GM19351 (cell line): ENCODE data around the gene PCBP3.

Source experiments
- ATAC-seq: cut with Tn5 transposase; IDR thresholded peaks from one replicate; pipeline ENCODE4 v1.9.1; 2021; ENCODE audit warnings: mild to moderate bottlenecking, moderate library complexity; ENCODE audit not compliant: unreplicated experiment

The PCBP3 gene

DNA sequence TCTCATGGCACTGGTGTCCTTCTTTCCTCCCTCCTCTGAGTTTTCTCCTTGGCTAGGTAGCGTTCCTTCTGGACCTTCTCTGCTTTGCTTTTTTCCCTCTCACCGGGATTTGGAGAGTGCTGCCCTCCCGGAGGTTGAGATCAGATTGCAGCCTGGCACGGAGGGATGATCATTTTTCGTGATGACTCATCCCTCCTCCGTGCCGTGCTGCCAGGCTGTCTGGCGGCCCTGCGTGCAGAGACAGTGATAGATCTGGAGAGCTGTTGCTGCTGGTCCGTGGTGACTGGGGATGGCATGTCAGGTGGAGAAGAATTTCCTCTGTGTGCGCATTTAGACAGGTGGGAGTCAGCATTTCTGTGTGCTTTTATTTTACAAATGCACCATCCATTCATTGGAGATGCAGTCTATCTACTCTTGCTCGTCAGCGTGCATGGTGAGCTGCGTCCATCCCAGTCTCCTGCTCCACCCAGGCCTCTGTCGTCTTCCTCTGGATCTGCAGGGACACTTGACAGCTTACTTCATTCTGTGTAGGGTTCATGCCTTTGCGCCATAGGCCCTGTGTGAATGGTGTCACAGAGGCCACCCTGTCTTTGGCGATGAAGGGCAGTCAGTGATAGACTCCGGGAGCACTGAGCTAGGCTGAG, 104.4 kb downstream of the PCBP3 start:
- no peak for ATAC-seq

GRCh38 chr21:45748593-45748992, 105.1 kb downstream of the PCBP3 start:
- no peak for ATAC-seq

- no peak for ATAC-seq
Observed at GRCh38 chr21:45749974-45750373, 106.4 kb downstream of the PCBP3 start.

DNA sequence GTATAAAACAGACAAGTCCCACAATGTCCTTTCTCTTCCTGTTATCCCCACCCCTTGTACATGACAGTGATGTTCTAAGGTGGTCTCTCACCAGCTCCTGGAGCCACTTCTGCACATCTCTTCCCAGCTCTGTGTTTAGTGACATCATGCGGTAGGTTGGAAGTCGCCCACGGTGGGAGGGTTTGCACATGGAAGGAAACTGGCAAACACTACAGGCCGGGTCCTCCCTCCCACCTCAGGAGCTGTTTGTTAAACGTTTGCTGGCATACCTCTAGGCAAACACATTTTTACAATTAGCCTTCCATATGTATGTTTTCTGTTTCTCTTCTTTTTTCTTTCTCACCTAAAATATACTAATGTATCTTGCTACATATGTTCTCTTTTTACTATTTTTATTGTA, 107.4 kb downstream of the PCBP3 start:
- no peak for ATAC-seq

DNA sequence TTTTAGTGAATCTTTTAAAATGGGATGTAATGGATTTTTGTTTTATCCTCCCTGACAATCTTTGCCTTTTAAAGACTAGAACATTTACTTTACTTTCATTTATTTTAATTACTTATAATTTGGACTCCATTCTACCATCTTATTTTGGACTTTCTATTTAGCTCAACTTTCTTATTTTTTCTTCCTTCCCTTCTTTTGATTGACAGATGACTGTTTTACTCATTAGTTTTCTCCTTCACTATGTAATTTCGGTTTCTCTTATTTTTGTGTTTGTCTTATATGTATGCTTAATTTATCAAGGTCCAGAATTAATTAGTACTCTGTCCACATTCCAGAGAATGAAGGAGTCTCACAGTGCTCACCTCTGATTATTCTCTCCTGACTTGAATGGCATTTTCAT, 109.9 kb downstream of the PCBP3 start:
- ATAC-seq = no peak

DNA sequence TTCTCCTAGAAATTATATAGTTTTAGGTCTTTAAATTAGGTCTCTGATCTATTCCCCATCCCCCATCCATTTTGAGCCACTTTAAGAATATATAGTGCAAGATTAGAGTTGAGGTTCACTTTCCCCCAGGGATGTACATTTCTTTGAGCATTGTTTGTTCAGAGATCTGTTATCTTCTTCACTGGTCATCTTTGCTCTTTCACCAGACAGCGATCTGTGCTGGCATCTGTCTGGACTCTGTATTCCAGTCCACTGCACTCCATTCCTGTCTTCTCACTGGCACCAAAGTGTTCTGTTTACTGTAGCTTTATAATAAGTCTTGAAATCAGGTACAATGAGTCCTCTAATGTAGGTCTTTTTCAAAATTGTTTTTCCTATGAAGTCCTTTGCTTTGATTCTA, 112.5 kb downstream of the PCBP3 start:
- ATAC-seq = no peak

DNA sequence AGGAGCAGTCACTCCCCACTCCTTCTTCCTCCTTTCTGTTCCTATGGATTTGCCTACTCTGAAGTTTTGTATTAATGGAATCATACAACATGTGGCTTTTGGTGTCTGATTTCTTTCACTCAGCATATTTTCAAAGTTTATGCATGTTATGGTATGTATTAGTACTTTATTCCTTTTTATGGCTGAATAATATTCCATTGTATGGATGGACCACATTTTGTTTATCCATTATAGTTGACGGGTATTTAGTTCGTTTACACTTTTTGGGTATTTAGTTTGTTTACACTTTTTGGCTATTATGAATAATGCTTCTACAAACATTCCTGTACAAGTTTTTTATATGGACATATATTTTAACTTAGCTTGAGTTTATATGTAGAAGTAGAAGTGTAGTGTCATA, 113.1 kb downstream of the PCBP3 start:
- ATAC-seq = no peak

DNA sequence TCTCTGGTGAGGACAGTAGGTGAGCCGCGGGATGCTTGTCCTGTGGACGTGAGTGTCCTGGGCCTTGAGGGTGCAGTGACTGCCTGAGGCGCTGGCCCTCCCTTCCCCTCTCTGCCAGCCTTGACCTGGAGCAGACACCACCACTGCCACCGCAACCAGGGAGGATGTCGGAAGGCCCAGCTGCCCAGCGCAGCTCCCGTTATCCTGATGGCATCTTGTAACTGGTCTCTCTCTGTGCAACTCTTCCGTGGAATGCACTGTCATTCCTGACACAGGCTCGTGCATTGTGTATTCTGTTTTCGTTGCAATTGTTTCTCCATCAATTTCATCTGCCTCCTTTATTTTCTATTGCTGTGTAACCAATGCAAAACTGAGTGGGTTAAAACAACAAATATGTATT, 118.2 kb downstream of the PCBP3 start:
- no peak for ATAC-seq

GRCh38 chr21:45763074-45763473, 119.5 kb downstream of the PCBP3 start:
- ATAC-seq = no peak

DNA sequence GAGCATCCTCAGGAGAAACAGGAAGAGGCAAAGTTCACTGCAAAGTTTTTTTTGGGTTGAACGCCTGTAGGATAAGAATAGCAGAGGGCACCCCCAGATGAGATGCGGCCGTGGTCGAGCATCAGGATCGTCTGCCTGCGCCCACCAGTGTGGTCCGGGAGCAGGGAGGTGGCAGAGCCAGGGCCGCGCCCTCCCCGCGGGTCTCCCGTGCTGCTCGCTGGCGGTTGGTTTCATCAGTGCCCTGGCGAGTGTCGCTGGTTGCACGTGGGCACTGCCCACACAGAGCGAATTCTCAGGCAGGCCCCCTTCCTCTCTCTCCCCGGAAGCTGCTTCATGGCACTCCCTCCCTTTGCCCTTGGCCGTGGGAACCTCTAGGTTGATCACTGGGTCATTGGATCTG, 120.0 kb downstream of the PCBP3 start:
- no peak for ATAC-seq

DNA sequence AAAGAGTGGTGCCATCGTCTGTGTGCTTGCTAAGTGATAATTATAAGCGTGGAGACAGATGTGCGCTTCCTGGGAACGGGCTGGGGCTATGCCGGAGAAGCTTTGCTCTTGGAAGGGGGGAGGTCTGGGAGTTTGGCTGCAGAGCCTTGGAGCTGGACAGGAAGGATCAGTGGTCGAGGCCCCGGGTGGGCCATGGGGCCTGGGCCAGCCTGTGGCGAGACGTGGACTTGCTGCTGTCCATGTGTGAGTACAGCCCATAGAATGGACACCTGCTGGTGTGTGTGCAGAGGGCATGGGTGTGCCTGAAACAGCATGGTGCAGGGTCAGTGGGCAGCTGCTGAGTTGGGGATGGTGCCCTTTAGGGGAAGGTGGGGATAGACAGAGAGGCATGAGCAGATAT, 121.3 kb downstream of the PCBP3 start:
- ATAC-seq = no peak

DNA sequence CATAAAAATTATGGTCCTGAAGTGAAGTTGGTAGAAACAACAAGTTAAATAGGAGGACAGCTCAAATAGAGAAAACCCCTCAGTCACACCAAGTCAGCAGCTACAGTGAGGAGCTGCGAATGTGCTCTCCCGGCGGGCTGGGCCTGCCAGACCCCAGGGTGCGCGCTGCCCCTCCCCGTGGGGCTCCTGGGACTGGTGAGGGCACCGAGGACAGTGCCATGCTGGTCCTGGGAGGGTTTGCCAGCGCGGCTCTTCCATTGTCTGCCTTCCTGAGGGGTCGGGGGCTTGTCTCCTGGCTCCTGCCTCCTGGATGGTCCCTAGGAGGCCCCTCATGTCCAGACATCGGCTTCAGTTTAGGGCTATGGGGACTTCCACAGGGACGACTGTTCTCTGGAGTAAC, 121.8 kb downstream of the PCBP3 start:
- no peak for ATAC-seq

- ATAC-seq = no peak
Observed at GRCh38 chr21:45766055-45766454, 122.5 kb downstream of the PCBP3 start.

- no peak for ATAC-seq
Observed at GRCh38 chr21:45766501-45766900, 123.0 kb downstream of the PCBP3 start.

- no peak for ATAC-seq
Observed at GRCh38 chr21:45767071-45768006, 123.8 kb downstream of the PCBP3 start.

DNA sequence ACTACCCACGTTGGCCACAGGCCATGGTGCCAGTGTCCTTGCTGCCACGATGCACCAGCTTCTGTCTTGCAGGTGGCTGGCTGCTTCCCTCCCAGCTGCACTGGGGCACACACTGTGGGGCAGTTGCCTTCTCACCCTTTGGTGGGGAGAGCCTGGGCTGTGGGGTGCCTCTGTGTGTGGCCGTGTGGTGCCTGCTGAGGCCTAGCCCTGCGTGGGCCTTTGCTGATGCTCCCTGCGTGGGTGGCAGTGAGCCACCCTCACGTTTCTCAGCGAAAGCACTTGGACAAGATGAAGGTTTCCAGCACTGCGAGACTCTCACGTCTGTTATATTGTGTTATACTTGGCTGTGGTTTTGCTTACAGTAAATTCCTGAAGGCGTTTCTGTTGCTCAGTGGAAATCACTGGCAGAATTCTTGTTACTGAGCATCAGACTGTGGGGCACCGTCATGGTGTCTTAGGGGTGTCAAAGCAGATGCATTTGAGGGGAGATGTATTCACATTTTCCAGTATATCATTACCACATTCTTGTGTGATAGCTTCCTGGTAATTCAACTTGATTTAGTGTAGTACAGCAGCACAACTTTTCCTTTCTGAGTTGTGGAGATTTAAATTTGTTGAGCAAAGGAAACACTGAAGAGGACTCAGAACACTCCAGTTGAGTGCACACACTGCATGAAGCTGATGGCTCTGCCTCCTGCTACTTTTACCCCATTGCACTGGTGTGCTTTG, 124.7 kb downstream of the PCBP3 start:
- ATAC-seq = no peak

- no peak for ATAC-seq
Observed at GRCh38 chr21:45768740-45769048, 125.2 kb downstream of the PCBP3 start.

DNA sequence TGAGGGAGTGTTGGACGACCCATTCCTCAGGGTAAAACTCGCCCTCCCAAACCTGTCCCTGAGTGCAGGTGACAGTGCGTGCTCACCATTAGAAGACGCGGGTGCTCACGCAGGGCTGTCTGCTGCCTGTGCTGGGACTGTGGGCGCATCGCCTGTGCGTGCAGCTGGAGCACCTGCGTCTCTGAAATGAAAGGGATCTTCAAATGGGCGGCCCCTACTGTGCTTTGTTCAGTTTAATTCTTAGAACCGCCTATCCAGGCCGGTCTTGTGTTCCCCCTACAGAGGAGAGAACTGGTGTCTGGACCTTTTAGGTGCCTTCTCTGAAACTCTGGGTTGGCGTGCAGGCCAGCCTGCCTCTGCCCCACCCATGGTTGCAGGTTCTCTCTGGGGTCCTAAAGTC, 125.8 kb downstream of the PCBP3 start:
- ATAC-seq = no peak

DNA sequence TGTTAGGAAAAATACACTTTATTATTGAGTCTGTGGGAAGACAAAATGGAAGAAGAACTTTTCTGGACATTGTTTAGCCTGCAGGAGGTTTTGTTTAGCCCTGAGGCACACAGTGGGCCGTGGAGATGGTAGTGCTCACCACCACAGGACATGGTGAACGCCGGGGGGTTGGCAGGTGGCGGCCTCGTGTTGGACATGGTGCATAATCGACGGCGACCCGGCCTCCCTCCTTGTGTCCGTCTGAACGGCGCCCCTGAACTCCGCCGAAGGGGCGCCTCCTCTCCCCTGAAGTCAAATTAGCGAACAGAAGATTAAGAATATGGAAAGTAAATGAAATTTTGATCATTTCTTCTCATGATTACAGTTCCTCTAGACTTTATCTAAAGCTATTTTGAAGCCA, 126.4 kb downstream of the PCBP3 start:
- ATAC-seq = no peak

DNA sequence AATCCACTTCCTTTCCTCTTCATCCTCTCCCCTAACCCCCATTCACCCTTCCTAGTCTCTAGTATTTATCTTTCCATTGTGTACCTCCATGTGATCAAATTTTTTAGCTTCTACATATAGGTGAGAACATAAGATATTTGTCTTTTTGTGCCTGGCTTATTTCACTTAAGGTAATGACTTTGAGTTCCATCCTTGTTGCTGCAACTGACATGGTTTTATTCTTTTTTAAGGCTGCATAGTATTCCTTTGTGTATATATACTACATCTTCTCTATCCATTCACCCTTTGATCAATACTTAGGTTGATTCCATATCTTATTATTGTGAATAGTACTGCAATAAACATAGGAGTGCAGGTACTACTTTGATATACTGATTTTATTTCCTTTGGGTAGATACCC, 128.7 kb downstream of the PCBP3 start:
- ATAC-seq = no peak

DNA sequence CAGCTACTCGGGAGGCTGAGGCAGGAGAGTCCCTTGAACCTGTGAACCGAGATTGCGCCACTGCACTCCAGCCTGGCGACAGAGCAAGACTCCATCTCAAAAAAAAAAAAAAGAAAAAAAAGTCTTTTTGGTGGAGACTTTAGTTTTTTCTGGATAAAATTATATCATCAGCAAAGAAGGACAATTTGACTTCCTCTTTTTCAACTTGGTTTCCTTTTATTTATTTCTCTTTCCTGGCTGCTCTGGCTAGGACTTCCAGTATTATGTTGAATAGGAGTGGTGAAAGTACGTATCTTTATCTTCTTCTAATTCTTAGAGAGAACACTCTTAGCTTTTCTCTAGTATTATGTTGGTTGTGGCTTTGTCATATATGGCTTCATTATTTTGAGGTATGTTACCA, 130.8 kb downstream of the PCBP3 start:
- ATAC-seq = no peak

DNA sequence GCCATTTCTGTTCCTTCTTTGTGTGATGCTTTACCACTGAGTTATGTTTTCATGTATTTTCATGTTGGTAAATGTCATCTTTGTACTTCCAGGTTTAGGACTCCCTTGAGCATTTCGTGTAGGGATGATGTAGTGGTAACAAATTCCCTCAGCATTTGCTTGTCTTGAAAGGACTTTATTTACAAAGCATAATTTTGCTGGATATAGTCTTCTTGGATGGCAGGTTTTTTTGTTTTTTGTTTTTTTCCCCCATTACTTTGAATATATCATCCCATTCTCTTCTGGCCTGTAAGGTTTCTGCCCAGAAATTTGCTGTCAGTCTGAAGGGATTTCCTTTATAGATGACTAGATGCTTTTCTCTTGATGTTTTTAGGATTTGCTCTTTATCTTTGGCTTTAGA, 133.4 kb downstream of the PCBP3 start:
- ATAC-seq = no peak
